Astrocyte of the spinal cord (primary cell): ENCODE measurements around the gene TDRD3.
"Not testable (repeated sequence)": the region's sequence is repeated elsewhere in the genome, so short reads cannot be mapped to it uniquely, and the experiment has no call there.

Source experiments
- DNase-seq: peaks from one replicate; pipeline ENCODE4 v3.0.0; 2011; ENCODE audit warnings: low read depth, low spot score
- H3K4me3 ChIP-seq: 2 replicates; pipeline ENCODE4 v1.5.1; 2011; ENCODE audit warnings: low read depth, mild to moderate bottlenecking, low read length, moderate library complexity
- in situ Hi-C: cut with HindIII; loops from 2 replicates; pipeline ENCODE4 v1.10.0; 2017; ENCODE audit warnings: low sequenced_read_pairs
- TF ChIP-seq, protein P1 (sequence below): IDR thresholded peaks from 2 replicates; pipeline ENCODE4 v1.5.1; 2012; ENCODE audit warnings: low read depth, mild to moderate bottlenecking, low read length, inconsistent platforms

TDRD3 gene

DNA sequence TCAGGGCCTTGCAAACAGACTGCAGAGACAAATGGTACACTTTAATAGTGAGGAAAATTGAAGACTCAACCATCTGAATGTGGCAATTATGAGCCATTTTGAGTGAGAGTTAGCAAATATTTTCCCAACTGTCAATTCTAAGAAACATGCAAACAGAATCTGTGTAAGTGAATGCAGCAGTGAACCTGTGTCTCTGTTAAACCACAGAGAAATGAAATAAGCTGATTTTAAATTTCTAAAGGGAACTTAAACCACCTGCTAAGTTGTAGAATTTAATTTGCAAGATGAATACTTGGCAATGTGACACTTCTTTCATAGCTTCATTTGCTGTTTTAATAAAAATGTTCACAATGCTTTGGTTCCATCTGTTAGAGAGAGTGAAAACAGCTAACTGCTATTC lies 42.0 kb upstream of the TDRD3 start:
- in situ Hi-C loops, result no loop called here
- TF ChIP-seq, protein P1, sequence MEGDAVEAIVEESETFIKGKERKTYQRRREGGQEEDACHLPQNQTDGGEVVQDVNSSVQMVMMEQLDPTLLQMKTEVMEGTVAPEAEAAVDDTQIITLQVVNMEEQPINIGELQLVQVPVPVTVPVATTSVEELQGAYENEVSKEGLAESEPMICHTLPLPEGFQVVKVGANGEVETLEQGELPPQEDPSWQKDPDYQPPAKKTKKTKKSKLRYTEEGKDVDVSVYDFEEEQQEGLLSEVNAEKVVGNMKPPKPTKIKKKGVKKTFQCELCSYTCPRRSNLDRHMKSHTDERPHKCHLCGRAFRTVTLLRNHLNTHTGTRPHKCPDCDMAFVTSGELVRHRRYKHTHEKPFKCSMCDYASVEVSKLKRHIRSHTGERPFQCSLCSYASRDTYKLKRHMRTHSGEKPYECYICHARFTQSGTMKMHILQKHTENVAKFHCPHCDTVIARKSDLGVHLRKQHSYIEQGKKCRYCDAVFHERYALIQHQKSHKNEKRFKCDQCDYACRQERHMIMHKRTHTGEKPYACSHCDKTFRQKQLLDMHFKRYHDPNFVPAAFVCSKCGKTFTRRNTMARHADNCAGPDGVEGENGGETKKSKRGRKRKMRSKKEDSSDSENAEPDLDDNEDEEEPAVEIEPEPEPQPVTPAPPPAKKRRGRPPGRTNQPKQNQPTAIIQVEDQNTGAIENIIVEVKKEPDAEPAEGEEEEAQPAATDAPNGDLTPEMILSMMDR, result no peak
- no peak for DNase-seq
- no peak overlapping the region for H3K4me3 ChIP-seq

DNA sequence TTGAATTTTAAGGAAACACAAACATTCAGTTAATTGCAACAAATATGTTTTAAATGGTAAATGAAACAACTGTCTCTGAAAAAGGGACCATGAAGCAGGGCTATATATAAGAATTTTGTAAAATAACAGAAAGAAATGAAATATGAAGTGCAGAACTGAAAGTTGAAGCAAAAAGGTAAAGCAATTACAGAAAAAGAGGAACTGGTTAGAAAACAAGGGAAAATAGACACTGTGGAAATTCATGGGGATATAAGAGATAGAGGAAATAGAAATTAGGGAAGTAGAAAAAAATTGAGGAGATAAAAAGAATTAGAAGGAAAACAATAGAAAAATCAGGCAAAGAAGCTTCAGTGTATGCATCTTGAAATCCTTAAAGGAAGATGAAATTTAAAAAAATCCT lies 40.0 kb upstream of the TDRD3 start:
- TF ChIP-seq, protein P1, result no peak

DNA sequence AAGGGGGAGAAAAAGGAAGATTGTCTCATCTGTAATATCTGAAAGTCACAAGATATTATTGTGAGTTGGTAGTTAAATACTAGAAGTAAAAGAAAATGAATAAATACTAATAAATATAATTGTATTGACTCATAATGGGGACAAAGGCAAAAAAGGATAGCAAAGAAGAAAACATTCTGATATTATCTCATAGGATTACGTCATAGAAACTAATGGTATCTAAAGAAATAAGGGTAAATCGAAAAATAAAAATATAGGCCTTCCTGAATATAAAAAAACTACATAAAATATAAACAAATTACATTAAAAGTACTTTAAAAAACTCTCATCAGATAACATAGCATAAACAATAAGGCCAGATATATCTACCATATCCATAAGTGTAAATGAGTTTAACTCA lies 38.6 kb upstream of the TDRD3 start:
- in situ Hi-C loops, result no loop called here
- no peak overlapping the region for H3K4me3 ChIP-seq
- no peak for DNase-seq
- TF ChIP-seq, protein P1, result no peak

More for the DNA sequence above, 40.0 kb upstream of the TDRD3 start:
- in situ Hi-C loops, result no loop called here
- H3K4me3 ChIP-seq, result no peak overlapping the region
- no peak for DNase-seq

DNA sequence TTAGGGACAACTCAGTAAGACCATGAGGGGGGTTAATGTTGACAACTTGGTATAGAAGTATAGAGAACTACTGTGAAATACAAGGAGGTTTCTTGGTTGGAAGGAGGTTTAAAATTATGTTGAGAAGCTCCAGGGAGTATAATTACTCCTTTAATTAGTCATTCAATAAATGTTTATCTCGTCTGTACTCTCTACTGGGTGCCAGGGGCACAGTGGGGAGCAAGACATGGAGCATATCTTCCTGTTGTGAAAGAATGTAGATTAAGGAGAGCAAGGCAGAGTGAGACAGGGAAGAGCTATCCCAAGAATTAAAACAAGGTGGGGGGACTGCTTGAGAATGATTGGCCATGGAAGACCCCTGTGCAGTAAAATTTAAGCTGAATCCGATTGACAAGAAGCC lies 33.7 kb upstream of the TDRD3 start:
- TF ChIP-seq, protein P1, result no peak
- no peak for DNase-seq
- H3K4me3 ChIP-seq, result no peak overlapping the region
- in situ Hi-C loops, result no loop called here

DNA sequence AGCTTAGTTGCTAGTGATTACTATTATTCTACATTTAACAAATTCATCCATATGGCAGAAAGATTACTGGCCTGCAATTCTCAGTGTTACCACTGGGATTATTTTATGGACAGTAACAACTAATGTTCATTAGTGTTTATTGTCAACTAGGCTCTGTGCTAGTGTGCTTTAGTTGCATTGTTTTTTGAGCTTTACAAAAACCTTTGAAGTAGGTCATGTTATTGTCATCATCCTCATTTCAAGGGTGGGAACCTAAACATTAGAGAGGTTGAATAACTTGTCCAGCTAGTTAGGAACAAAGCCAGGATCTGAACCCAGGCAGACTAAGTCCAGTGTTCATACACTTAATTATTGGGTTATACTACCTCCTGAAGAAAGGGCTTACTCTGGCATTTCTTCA lies 27.8 kb upstream of the TDRD3 start:
- TF ChIP-seq, protein P1, result peak; percentile 34
- in situ Hi-C loops, result no loop called here
- no peak overlapping the region for H3K4me3 ChIP-seq
- DNase-seq, result no peak

DNA sequence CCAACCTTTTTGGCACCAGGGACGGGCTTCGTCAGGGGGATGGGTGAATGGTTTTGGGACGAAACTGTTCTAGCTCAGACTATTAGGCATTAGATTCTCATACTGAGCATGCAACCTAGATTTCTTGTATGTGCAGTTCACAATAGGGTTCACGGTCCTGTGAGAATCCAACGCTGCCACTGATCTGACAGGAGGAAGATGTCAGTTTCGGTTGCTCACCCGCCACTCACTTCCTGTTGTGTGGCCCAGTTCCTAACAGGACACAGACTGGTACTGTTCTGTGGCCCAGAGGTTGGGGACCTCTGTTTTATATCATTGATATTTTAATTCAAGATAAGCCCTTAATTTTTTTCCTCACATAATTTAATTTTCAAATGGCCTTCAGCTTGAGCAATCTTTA lies 26.7 kb upstream of the TDRD3 start:
- TF ChIP-seq, protein P1, result no peak
- DNase-seq, result no peak
- H3K4me3 ChIP-seq, result no peak overlapping the region
- in situ Hi-C loops, result no loop called here

DNA sequence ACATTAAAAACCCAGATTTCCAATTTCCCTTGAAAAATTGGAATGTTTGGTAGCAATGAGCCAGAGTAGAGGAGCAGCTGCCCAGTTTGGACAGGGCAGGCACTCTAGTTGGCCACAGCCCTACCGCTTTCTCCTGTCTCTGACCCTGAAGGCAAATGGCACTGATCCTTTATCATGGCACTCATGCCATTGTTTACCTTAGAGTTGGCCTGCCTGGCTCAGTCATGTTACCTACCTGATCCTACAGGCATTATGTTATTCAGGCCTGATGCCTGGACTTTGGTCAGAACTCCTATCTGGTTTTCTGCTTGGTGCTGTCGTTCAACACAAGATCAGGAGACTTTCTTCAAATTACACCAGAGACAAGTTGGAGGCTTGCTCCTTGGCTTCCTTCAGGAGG lies 24.9 kb upstream of the TDRD3 start:
- in situ Hi-C loops, result no loop called here
- TF ChIP-seq, protein P1, result no peak

DNA sequence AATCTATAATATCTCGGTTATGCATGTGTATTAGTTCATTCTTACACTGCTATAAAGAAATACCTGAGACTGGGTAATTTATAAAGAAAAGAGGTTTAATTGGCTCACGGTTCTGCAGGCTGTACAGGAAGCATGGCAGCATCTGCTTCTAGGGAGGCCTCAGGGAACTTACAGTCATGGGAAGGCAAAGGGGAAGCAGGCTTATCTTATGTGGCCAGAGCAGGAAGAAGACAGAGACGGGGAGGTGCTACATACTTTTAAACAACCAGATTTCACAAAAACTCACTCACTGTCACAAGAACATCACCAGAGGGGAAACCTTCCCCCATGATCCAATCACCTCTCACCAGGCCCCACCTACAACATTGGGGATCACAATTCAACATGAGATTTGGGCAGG lies 17.7 kb upstream of the TDRD3 start:
- in situ Hi-C loops, result not testable (repeated sequence)

More for the DNA sequence above, 24.9 kb upstream of the TDRD3 start:
- no peak for DNase-seq
- H3K4me3 ChIP-seq, result no peak overlapping the region

More for the DNA sequence above, 17.7 kb upstream of the TDRD3 start:
- not testable (repeated sequence) for H3K4me3 ChIP-seq, DNase-seq
